CD14-positive monocyte (primary cell): ENCODE measurements around the gene TMEM114. TPM values are rescaled to one million over a fixed set of nuclear protein-coding genes. Genes with fewer than 3 reads are reported as not detected.

Experiments
- DNase-seq, 3 donors: peaks; one replicate each; pipeline ENCODE4 v3.0.0-alpha.2; 2011 to 2022
- H2AFZ ChIP-seq: 2 replicates; pipeline ENCODE4 v1.6.0; 2012; ENCODE audit warnings: mild to moderate bottlenecking, low read depth, low read length, inconsistent platforms; ENCODE audit not compliant: insufficient read depth, poor library complexity, severe bottlenecking
- H3K27ac ChIP-seq, 2 donors: 1 replicate in 1 of 2; 2 replicates in 1 of 2; pipeline ENCODE4 v1.5.1; 2012 to 2013; ENCODE audit warnings: low read length in 2 of 2, control low read depth in 1 of 2, inconsistent platforms in 1 of 2, low read depth in 1 of 2, mild to moderate bottlenecking in 1 of 2
- H3K27me3 ChIP-seq, 2 donors: one replicate each; pipeline versions ENCODE4 v1.6.0 to v1.6.1; 2011 to 2013; ENCODE audit warnings: low read length in 2 of 2; ENCODE audit not compliant: control insufficient read depth in 2 of 2, insufficient read depth in 2 of 2
- H3K36me3 ChIP-seq, 2 donors: replicated peaks in 1 of 2; 1 replicate in 1 of 2; 2 replicates in 1 of 2; pipeline versions ENCODE4 v1.5.1 to v1.6.1; 2012 to 2013; ENCODE audit warnings: low read length in 2 of 2, control low read depth in 1 of 2, inconsistent platforms in 1 of 2, mild to moderate bottlenecking in 1 of 2; ENCODE audit not compliant: insufficient read depth in 2 of 2, control insufficient read depth in 1 of 2
- H3K4me1 ChIP-seq, 2 donors: 1 replicate in 1 of 2; 2 replicates in 1 of 2; pipeline versions ENCODE4 v1.5.1 to v1.6.1; 2012 to 2013; ENCODE audit warnings: low read length in 2 of 2, control low read depth in 1 of 2, inconsistent platforms in 1 of 2, mild to moderate bottlenecking in 1 of 2, moderate library complexity in 1 of 2; ENCODE audit not compliant: insufficient read depth in 2 of 2, control insufficient read depth in 1 of 2
- H3K4me2 ChIP-seq: replicated peaks from 2 replicates; pipeline ENCODE3; 2012; ENCODE audit warnings: low read length, moderate library complexity, mild to moderate bottlenecking; ENCODE audit not compliant: poor library complexity, severe bottlenecking; ENCODE audit errors: extremely low read depth
- H3K4me3 ChIP-seq, 3 experiments: fragments of 200-600 bp in 1 of 3; sonication (generic) in 1 of 3; replicated peaks in 1 of 3; 1 replicate in 2 of 3; 2 replicates in 1 of 3; pipeline ENCODE4 v1.5.1; 2011 to 2013; ENCODE audit warnings: low read length in 3 of 3, mild to moderate bottlenecking in 3 of 3, control low read depth in 2 of 3, low read depth in 2 of 3, inconsistent platforms in 1 of 3, moderate library complexity in 1 of 3
- H3K79me2 ChIP-seq: 2 replicates; pipeline ENCODE4 v1.6.0; 2012; ENCODE audit warnings: mild to moderate bottlenecking, control low read depth, inconsistent platforms, low read length, moderate library complexity; ENCODE audit not compliant: insufficient read depth
- H3K9ac ChIP-seq: 2 replicates; pipeline ENCODE4 v1.6.0; 2017; ENCODE audit warnings: low read length, mild to moderate bottlenecking; ENCODE audit not compliant: insufficient read depth, poor library complexity, severe bottlenecking
- H3K9me3 ChIP-seq, 2 donors: replicated peaks in 1 of 2; 1 replicate in 1 of 2; 2 replicates in 1 of 2; pipeline versions ENCODE4 v1.5.1 to v1.6.1; 2012 to 2013; ENCODE audit warnings: low read length in 2 of 2, control low read depth in 1 of 2; ENCODE audit not compliant: control insufficient read depth in 1 of 2, insufficient read depth in 1 of 2
- H4K20me1 ChIP-seq: 2 replicates; pipeline ENCODE4 v1.6.0; 2012; ENCODE audit warnings: mild to moderate bottlenecking, low read length, control low read depth, moderate library complexity; ENCODE audit not compliant: insufficient read depth
- H3K27ac Mint-ChIP-seq, 7 donors: one replicate each; pipeline ENCODE4 v1.8.0; 2020; ENCODE audit warnings: mild to moderate bottlenecking in 7 of 7, mixed read lengths in 7 of 7, moderate library complexity in 6 of 7, inconsistent platforms in 2 of 7
- H3K27me3 Mint-ChIP-seq, 3 donors: one replicate each; pipeline ENCODE4 v1.8.0; 2021 to 2022; ENCODE audit warnings: low read depth in 3 of 3, mild to moderate bottlenecking in 3 of 3, mixed read lengths in 3 of 3, moderate library complexity in 3 of 3, inconsistent platforms in 1 of 3
- H3K36me3 Mint-ChIP-seq, 2 donors: one replicate each; pipeline ENCODE4 v1.8.0; 2020; ENCODE audit warnings: mixed read lengths in 2 of 2, inconsistent platforms in 1 of 2, mild to moderate bottlenecking in 1 of 2
- H3K4me1 Mint-ChIP-seq: one replicate; pipeline ENCODE4 v1.8.0; 2020; ENCODE audit warnings: mild to moderate bottlenecking, mixed read lengths
- H3K4me3 Mint-ChIP-seq, 2 donors: one replicate each; pipeline ENCODE4 v1.8.0; 2020; ENCODE audit warnings: mild to moderate bottlenecking in 2 of 2, mixed read lengths in 2 of 2, moderate library complexity in 1 of 2
- H3K9me3 Mint-ChIP-seq, 7 donors: one replicate each; pipeline ENCODE4 v1.8.0; 2020 to 2022; ENCODE audit warnings: mixed read lengths in 7 of 7, mild to moderate bottlenecking in 6 of 7, moderate library complexity in 6 of 7, inconsistent platforms in 2 of 7
- CTCF ChIP-seq: fragments of 200-600 bp; IDR thresholded peaks from one replicate; pipeline ENCODE4 v1.8.0; 2022; ENCODE audit warnings: antibody characterized with exemption, mild to moderate bottlenecking
- WGBS: methylation state at CpG from one replicate; pipeline ENCODE4 v1.1.5; 2013; ENCODE audit warnings: missing lambda C conversion rate; ENCODE audit not compliant: insufficient coverage; 5-methylcytosine and 5-hydroxymethylcytosine counted together
- intact Hi-C, 2 donors: fragments of 100-400 bp; cut with micrococcal nuclease; formaldehyde crosslinking; loops; one replicate each; pipeline versions ENCODE4 v1.15.0 to v1.15.1; 2023
- polyA plus RNA-seq, 3 donors: library from polyadenylated mRNA; depleted of rRNA in 1 of 3; unstranded in 2 of 3; stranded (reverse) in 1 of 3; fragments of 300-500 nt in 2 of 3; fragments of >200 nt in 1 of 3; fragmentation: Illumina TruSeq in 2 of 3; gene quantifications; 1 replicate in 2 of 3; 2 replicates in 1 of 3; pipeline ENCODE4 v1.2.3, GENCODE V29; 2012 to 2021

Gene TMEM114
- polyA plus RNA-seq, 3 donors = not detected

GRCh38 chr16:8572919-8573724 lies 17.2 kb downstream of the TMEM114 start:
- Mint-ChIP-seq H3K9me3 (peaks cover 0 to 2% (median 1%) of the 10 kb centered on the region in 7 donors), H3K4me1 (peaks cover 14% of the 10 kb centered on the region), H3K4me3 (peak overlapping the region in 1 of 2 donors; percentile 12), H3K36me3 (no peaks in the 10 kb centered on the region), H3K27me3 (peaks cover 7 to 33% (median 15%) of the 10 kb centered on the region in 3 donors), H3K27ac (no peak overlapping the region)
- no peak overlapping the region for H3K4me2 ChIP-seq
- intact Hi-C loops = loop anchor here in 1 of 2 donors (5.0 kb wide), 1 partner anchor 74 kb away; no protein-coding TSS in a partner anchor
- peak in 2 of 3 donors; percentile 31 to 34 for DNase-seq
- no peaks in the 10 kb centered on the region for H3K4me1 ChIP-seq
- H4K20me1 ChIP-seq = no peaks in the 10 kb centered on the region
- H2AFZ ChIP-seq = peak overlapping the region; percentile 27
- H3K79me2 ChIP-seq = no peaks in the 10 kb centered on the region
- H3K36me3 ChIP-seq = no peaks in the 10 kb centered on the region
- peak; percentile 74 for TF ChIP-seq CTCF
- peaks cover 0 to 2% of the 10 kb centered on the region in 2 donors for H3K27me3 ChIP-seq
- no peak overlapping the region for H3K27ac ChIP-seq
- no peak overlapping the region for H3K4me3 ChIP-seq
- WGBS = 20% methylated on average over 1 of the region's 7 CpGs
- H3K9ac ChIP-seq = no peak overlapping the region
- no peaks in the 10 kb centered on the region for H3K9me3 ChIP-seq

- Mint-ChIP-seq H3K36me3 (no peaks in the 10 kb centered on the region), H3K27me3 (peaks cover 10 to 33% (median 13%) of the 10 kb centered on the region in 3 donors), H3K27ac (peak overlapping the region in 2 of 7 donors; percentile 64 to 76), H3K4me1 (peaks cover 18% of the 10 kb centered on the region), H3K4me3 (peak overlapping the region in 1 of 2 donors; percentile 47), H3K9me3 (peaks cover 0 to 6% (median 2%) of the 10 kb centered on the region in 7 donors)
- Histone ChIP-seq H4K20me1 (no peaks in the 10 kb centered on the region), H3K9ac (no peak overlapping the region), H3K4me2 (no peak overlapping the region), H3K4me1 (no peaks in the 10 kb centered on the region), H3K4me3 (no peak overlapping the region), H3K27ac (no peak overlapping the region), H3K79me2 (no peaks in the 10 kb centered on the region), H3K27me3 (peaks cover 0 to 2% of the 10 kb centered on the region in 2 donors), H2AFZ (peak overlapping the region; percentile 27), H3K9me3 (no peaks in the 10 kb centered on the region), H3K36me3 (no peaks in the 10 kb centered on the region)
- TF ChIP-seq CTCF = no peak
- no peak for DNase-seq
- WGBS = 90% methylated on average over 5 of the region's 11 CpGs
- intact Hi-C loops = loop anchor here in 1 of 2 donors (5.0 kb wide), 1 partner anchor 75 kb away; no protein-coding TSS in a partner anchor
Measured at GRCh38 chr16:8572063-8572918, 18.0 kb downstream of the TMEM114 start.
